ENCODE measurements around the gene CD81. TPM values are rescaled to one million over a fixed set of nuclear protein-coding genes. Genes with fewer than 3 reads are reported as not detected.

The CD81 gene
- total RNA-seq, 2 donors from 2014 or later: 498 to 842 TPM

- no peak for ATAC-seq (ENCODE audit: insufficient number of reproducible peaks, low FRiP score, low read depth)
- no peak for TF ChIP-seq CTCF (IDR thresholded peaks at IDR 0.05)
Measured at GRCh38 chr11:2406878-2407410, 29.8 kb downstream of the CD81 start.

GRCh38 chr11:2408671-2409070, 31.6 kb downstream of the CD81 start:
- no peak for DNase-seq (ENCODE audit: low spot score)
- ATAC-seq (ENCODE audit: insufficient number of reproducible peaks, low FRiP score, low read depth): no peak
- no peak overlapping the region for H3K4me3 ChIP-seq

More at GRCh38 chr11:2406878-2407410, 29.8 kb downstream of the CD81 start:
- Histone ChIP-seq H3K36me3 (peaks cover 18% of the 10 kb centered on the region), H3K4me1 (ENCODE audit: control insufficient read depth in 1 of 2, low read depth in 2 of 2) (peaks cover under 1 to 7% of the 10 kb centered on the region in 2 donors), H3K27me3 (replicated peaks; ENCODE audit: insufficient read depth) (no peaks in the 10 kb centered on the region), H3K9me3 (no peaks in the 10 kb centered on the region), H3K27ac (no peak overlapping the region), H3K4me3 (no peak overlapping the region)
- DNase-seq (ENCODE audit: low spot score): no peak

GRCh38 chr11:2409126-2409525, 32.0 kb downstream of the CD81 start:
- Histone ChIP-seq H3K4me1 (ENCODE audit: control insufficient read depth in 1 of 2, low read depth in 2 of 2) (no peaks in the 10 kb centered on the region), H3K27me3 (replicated peaks; ENCODE audit: insufficient read depth) (no peaks in the 10 kb centered on the region), H3K36me3 (peaks cover 4% of the 10 kb centered on the region), H3K9me3 (no peaks in the 10 kb centered on the region), H3K4me3 (no peak overlapping the region), H3K27ac (no peak overlapping the region)
- TF ChIP-seq CTCF (IDR thresholded peaks at IDR 0.05): no peak
- ATAC-seq (ENCODE audit: insufficient number of reproducible peaks, low FRiP score, low read depth) (no peak), DNase-seq (ENCODE audit: low spot score) (no peak)

More at GRCh38 chr11:2408671-2409070, 31.6 kb downstream of the CD81 start:
- Histone ChIP-seq H3K36me3 (peaks cover 7% of the 10 kb centered on the region), H3K27ac (no peak overlapping the region), H3K27me3 (replicated peaks; ENCODE audit: insufficient read depth) (no peaks in the 10 kb centered on the region), H3K9me3 (no peaks in the 10 kb centered on the region), H3K4me1 (ENCODE audit: control insufficient read depth in 1 of 2, low read depth in 2 of 2) (no peaks in the 10 kb centered on the region)
- no peak for TF ChIP-seq CTCF (IDR thresholded peaks at IDR 0.05)

- TF ChIP-seq CTCF (IDR thresholded peaks at IDR 0.05): no peak
- no peaks in the 10 kb centered on the region for H3K36me3 ChIP-seq
- H3K4me1 ChIP-seq (ENCODE audit: control insufficient read depth in 1 of 2, low read depth in 2 of 2): no peaks in the 10 kb centered on the region
- H3K9me3 ChIP-seq: no peaks in the 10 kb centered on the region
- ATAC-seq (ENCODE audit: insufficient number of reproducible peaks, low FRiP score, low read depth): no peak
- H3K27ac ChIP-seq: no peak overlapping the region
- no peak for DNase-seq (ENCODE audit: low spot score)
- H3K27me3 ChIP-seq (replicated peaks; ENCODE audit: insufficient read depth): no peaks in the 10 kb centered on the region
- no peak overlapping the region for H3K4me3 ChIP-seq
Measured at GRCh38 chr11:2409611-2410468, 32.7 kb downstream of the CD81 start.

- no peak overlapping the region for H3K27ac ChIP-seq
- H3K36me3 ChIP-seq: no peaks in the 10 kb centered on the region
- H3K4me1 ChIP-seq (ENCODE audit: control insufficient read depth in 1 of 2, low read depth in 2 of 2): no peaks in the 10 kb centered on the region
- H3K27me3 ChIP-seq (replicated peaks; ENCODE audit: insufficient read depth): no peaks in the 10 kb centered on the region
- ATAC-seq (ENCODE audit: insufficient number of reproducible peaks, low FRiP score, low read depth) (no peak), DNase-seq (ENCODE audit: low spot score) (no peak)
- TF ChIP-seq CTCF (IDR thresholded peaks at IDR 0.05): no peak
- no peak overlapping the region for H3K4me3 ChIP-seq
- no peaks in the 10 kb centered on the region for H3K9me3 ChIP-seq
Measured at GRCh38 chr11:2410616-2411015, 33.5 kb downstream of the CD81 start.

All from thoracic aorta (tissue), 2 donors.